Right lobe of liver (tissue), 4 donors: ENCODE results near the gene DDX10.

Source experiments
- POLR2A ChIP-seq: fragments of 450-650 bp; IDR thresholded peaks from one replicate; pipeline ENCODE4 v1.6.1; 2017; ENCODE audit warnings: antibody characterized with exemption, mild to moderate bottlenecking
- TF ChIP-seq, protein P1 (sequence below), 4 donors: fragments of 200-600 bp in 3 of 4; fragments of 450-650 bp in 1 of 4; IDR thresholded peaks; one replicate each; pipeline versions ENCODE4 v1.5.1 to v1.8.0; 2016 to 2022; ENCODE audit warnings: antibody characterized with exemption in 4 of 4, mild to moderate bottlenecking in 2 of 4
- donor health status: DM: no; HTN: no; CAD: no.
- donor health status: DM: no; HTN: no; CAD: no.
- donor health status: DM: no; HTN: yes; CAD: no.

DNA sequence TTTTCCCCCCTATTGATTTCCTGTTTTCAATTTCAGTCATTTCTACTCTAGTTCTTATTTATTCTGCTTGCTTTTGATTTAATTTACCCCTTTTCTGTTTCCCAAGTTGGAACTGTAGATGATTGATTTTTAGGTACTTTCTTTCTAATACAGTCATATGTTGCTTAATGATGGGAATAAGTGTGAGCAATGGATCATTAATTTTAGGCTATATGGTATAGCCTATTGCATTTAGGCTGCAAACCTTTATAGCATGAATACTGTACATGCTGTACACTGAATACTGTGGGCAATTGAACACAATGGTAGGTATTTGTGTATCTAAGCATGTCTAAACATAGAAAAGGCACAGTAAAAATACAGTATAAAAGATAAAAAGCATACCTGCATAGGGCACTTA lies 44.9 kb downstream of the DDX10 start:
- TF ChIP-seq, protein P1, sequence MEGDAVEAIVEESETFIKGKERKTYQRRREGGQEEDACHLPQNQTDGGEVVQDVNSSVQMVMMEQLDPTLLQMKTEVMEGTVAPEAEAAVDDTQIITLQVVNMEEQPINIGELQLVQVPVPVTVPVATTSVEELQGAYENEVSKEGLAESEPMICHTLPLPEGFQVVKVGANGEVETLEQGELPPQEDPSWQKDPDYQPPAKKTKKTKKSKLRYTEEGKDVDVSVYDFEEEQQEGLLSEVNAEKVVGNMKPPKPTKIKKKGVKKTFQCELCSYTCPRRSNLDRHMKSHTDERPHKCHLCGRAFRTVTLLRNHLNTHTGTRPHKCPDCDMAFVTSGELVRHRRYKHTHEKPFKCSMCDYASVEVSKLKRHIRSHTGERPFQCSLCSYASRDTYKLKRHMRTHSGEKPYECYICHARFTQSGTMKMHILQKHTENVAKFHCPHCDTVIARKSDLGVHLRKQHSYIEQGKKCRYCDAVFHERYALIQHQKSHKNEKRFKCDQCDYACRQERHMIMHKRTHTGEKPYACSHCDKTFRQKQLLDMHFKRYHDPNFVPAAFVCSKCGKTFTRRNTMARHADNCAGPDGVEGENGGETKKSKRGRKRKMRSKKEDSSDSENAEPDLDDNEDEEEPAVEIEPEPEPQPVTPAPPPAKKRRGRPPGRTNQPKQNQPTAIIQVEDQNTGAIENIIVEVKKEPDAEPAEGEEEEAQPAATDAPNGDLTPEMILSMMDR (IDR thresholded peaks at IDR 0.05): no peak
- no peak for TF ChIP-seq POLR2A
